HG02571 (cell line): ENCODE results near the gene MLX.
A peak's percentile ranks its signal among the peaks of the same experiment; 100 is the strongest.

ENCODE experiments used
- ATAC-seq: cut with Tn5 transposase; IDR thresholded peaks from one replicate; pipeline ENCODE4 v1.9.1; 2021; ENCODE audit warnings: mild to moderate bottlenecking, moderate library complexity; ENCODE audit not compliant: unreplicated experiment

MLX gene, protein sequence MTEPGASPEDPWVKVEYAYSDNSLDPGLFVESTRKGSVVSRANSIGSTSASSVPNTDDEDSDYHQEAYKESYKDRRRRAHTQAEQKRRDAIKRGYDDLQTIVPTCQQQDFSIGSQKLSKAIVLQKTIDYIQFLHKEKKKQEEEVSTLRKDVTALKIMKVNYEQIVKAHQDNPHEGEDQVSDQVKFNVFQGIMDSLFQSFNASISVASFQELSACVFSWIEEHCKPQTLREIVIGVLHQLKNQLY

GRCh38 chr17:42566883-42567573 is at the start of gene MLX:
TSS of gene MLX (plus strand) at chr17:42567100. CDS start at chr17:42567125, 25 bp downstream.
- peak; percentile 48 for ATAC-seq

GRCh38 chr17:42517516-42517915 is 49.4 kb upstream of the MLX start:
- no peak for ATAC-seq

DNA sequence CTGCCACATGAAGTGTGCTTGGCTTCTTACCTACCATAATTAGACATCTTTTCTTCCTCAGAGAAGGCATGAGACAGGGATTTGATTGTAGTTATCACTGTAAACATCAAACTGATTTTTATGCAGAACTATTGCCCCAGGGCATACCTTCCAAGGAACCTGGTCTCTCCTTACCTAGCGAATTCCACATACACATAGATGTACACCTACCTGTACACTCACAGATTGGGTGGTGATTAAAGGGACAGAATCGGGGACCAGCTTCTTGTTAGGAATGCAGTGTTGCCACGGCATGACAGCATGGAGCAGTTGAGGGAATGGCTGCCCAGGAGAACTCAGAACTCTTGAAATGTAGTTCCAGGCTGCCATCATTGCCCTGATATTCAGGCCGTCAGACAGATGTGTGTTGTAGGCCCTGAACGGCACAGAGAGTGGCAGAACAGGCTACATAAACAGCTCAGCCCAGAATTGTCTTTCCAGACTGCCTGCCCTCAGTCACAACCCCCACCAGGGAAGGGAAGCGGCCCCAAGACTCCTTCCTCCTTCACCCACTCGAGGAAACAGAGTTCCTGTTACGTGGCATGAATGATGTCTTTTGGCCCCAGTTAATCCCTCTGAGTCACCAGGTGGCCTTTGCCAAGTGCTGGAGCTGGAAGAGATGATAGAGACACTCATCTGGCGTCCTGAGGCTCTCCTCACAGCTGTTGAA is 48.7 kb upstream of the MLX start:
- ATAC-seq: no peak

- ATAC-seq: no peak
Measured at GRCh38 chr17:42518755-42519545, 48.0 kb upstream of the MLX start.

DNA sequence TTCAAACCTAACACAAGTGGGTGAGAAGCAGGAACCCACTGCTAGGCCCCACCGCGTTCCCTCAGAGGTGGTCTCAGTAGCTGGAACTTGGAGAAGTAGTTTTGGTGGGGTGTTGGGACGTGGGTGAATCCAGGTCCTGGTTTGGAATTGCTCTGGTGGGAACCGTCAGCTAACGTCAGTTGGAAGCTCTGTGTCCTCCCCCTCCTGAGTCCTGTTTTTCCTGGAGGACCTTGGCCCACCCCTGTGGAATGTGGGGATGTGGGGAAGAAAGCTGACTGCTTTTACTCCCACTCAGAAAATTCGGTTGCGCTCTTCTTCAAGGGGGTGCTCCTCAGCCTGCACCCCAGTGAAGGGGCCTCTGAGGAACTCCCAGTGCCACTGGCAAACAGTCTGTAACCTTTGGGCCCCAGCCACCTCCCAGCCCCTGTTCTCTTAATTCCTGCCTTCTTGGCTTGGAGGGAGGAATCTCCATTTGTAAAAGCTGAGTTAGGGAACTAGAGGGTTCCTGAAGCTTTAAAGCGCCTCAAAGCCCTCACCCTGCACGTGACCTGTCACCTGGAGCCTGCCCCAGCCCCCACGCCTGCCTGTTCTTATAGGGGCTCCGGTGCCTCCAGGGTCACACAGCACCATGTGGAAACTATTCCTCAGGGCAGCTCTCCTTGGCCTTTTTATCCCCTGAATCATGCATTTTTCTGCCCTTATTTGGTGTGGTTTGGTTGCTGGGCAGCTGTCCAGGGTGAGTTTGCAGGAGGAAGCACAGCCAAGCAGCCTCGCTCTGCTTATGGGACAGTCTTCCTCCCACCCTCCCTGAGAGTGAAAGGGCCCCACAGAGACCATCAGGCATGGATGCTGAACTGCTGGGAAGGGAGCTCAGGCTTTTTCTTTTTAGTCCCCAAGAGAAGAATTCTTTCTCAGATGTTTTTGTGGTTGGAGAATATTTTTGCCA is 47.1 kb upstream of the MLX start:
- ATAC-seq: no peak

DNA sequence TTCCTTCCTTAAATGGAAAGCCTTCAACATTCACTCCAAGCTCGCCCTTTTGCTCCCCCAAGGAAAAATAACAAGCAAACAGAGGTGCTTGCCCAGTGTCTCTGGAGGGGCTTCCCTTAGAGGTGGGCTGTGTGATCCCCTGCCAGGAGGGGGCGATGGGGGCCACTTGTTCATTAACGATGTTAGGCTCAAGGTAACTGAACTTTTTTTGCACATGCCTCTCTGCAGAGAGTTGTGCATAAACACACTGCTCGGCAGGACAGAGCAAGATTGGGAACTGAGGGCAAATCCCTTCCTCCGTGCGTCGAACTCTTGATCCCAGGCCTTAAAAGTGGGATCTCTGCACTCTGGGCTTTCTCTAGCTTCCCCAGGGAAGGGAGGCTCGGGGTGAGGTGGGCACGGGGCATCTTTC is 46.4 kb upstream of the MLX start:
- ATAC-seq: no peak

DNA sequence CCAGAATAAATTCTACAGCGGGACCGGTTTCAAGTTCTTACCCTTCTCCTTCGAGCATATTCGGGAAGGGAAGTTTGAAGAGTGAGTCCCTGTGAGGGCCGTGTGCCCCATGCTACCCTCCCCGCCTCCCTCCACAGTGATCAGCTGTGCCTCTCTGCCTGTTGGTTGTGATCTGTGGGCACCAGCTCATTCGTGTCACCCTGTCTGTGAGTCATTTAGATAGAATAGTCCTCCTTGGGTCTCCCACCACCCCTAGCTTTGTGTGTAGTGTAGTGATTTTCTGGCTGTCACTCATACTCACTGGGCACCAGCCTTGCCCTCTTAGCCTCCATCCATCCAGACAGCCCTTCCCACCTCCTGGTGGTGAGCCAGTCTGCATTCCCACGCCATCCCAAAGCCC is 45.9 kb upstream of the MLX start:
- no peak for ATAC-seq

- ATAC-seq: no peak
Measured at GRCh38 chr17:42521666-42522262, 45.1 kb upstream of the MLX start.

DNA sequence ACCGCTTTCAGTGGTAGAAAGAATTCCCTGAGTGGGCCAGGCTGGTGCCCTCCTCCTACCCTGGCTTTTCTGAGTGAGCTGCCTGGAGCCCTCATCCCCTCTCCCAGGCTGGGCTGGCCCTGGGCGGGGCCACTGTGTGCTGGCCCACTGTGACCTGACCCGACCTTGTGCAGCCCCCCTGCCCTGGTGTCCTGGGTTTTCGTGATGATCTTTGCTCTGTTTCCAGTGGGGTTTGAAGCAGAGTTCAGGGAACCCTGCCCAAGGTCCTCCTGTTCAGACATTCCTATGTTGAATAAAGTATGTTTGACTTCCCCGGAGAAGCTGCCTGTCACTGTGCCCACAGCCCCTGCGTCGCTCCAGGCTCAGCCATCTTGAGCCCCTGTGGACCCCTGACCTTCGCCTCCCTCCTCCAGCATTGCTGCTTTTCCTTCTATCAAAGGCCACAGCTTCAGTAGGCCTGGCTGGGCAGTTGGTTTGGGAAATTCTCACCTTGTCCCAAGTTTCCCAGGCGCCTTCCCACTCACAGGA is 44.6 kb upstream of the MLX start:
- ATAC-seq: no peak

- ATAC-seq: no peak
Measured at GRCh38 chr17:42522798-42523278, 44.1 kb upstream of the MLX start.

DNA sequence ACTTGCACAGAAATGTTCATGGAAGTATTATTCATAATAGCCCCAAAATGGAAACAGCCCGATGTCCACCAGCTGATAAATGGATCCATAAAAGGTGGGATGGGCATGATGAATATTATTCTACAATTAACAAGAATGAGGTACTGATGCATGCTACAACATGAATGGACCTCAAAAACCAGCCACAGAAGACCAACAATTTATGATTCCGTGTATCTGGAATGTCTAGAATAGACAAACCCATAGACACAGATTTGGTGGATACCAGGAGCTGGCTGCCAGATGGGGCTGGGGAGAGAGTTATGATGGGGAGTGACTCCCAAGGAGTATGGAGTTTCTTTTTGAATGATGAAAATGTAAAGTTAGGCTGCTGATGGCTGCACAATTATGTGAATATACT is 41.7 kb upstream of the MLX start:
- ATAC-seq: no peak

DNA sequence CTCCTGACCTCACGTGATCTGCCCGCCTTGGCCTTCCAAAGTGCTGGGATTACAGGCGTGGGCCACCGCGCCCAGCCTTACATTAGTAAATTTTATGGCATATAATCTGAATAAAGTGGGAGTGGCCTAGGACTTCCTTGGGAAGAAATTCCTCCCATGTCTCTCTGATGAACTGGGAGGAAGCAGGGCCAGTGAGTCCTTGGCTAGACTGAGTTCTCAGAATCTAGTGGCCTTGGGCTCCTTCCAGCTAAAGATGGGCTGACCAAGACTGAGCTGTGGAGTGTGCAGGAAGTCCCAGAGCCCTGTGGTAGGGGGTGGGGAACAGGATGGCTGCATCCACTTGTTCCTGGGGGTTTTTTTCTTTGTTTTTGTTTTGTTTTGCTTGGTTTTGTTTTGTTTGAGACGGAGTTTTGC is 40.9 kb upstream of the MLX start:
- ATAC-seq: no peak

GRCh38 chr17:42527932-42528331 is 39.0 kb upstream of the MLX start:
- ATAC-seq: no peak

- no peak for ATAC-seq
Measured at GRCh38 chr17:42529061-42529460, 37.8 kb upstream of the MLX start.

DNA sequence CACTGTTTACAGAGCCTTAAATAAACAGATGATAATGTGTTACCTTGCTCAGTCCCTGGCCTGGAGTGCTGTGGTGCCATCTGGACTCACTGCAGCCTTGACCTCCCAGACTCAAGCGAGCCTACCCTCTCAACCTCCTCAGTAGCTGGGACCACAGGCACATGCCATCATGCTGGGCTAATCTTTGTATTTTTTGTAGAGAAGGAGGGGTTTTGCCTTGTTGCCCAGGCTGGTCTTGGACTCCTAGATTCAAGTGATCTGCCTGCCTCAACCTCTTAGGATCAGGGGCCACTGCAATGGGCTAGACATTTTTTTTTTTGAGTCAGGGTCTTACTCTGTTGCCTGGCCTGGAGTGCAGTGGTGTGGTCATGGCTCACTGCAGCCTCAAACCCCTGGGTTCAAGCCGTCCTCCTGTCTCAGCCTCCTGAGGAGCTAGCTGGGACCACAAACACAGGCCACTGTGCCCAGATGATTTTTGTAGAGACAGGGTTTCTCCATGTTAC is 35.9 kb upstream of the MLX start:
- ATAC-seq: no peak

DNA sequence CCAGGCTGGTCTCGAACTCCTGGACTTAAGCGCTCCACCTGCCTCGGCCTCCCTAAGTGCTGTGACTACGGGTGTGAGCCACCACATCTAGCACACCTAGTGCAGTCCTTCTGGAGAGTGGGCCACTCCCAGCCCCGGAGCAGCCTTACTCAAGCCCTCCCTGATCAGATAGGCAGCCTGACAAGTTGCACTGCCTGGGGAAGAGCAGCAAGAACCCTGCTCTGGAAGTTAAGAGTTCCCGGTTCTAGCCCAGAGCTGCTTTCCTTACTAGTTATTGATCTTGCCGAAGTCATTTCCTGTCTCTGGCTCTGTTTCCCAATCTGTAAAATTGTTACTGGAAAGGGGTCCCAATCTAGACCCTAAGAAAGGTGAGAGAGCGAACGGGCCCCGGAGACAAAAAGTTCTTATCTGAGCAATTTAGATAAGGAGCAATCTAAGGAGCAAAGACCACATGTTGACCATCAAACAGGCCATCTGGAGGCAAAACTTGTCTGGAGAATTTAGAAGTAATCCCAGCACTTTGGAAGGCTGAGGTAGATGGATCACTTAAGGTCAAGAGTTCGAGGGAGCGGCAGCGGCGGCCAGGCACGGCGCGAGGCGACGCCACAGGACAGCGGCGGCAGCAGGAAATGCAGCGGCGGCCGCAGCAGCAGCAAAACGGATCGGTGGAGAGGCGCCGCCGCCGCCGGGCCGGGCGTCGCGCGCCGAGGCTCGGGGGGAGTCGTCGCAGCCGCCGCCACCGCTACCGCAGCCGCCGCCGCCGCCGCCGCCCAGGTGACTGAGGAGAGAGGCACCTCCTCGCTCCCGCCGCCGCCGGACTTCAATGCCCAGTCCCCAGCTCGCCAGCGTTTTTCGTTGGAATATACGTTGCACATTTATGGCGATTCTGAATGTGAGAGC is 35.2 kb upstream of the MLX start:
- ATAC-seq: no peak

- peak; percentile 3 for ATAC-seq
Measured at GRCh38 chr17:42535155-42536047, 31.5 kb upstream of the MLX start.
